Gastrocnemius medialis (tissue), 4 donors: ENCODE data around the gene NME5.

Experiments
- CTCF ChIP-seq, 5 experiments: fragments of 450-650 bp in 3 of 5; fragments of 200-600 bp in 2 of 5; sonication (generic) in 2 of 5; IDR thresholded peaks in 4 of 5; conservative IDR thresholded peaks in 1 of 5; 1 replicate in 4 of 5; 2 replicates in 1 of 5; pipeline ENCODE4 v1.5.1; 2016 to 2019; ENCODE audit warnings: antibody characterized with exemption in 5 of 5, mild to moderate bottlenecking in 3 of 5, moderate library complexity in 3 of 5
- POLR2A ChIP-seq, 2 donors: fragments of 450-650 bp; IDR thresholded peaks; one replicate each; pipeline ENCODE4 v1.6.1; 2017; ENCODE audit warnings: antibody characterized with exemption in 2 of 2, mild to moderate bottlenecking in 2 of 2, moderate library complexity in 2 of 2

- TF ChIP-seq CTCF (IDR thresholded peaks at IDR 0.05 in 4 of 5, conservative IDR thresholded peaks at IDR 0.05 in 1 of 5) (no peak), POLR2A (IDR thresholded peaks at IDR 0.05) (no peak)
Observed at GRCh38 chr5:138138949-138139780, at the start of gene NME5.
